ENCODE results near the gene SLC25A47.
"Not testable (repeated sequence)": the region's sequence is repeated elsewhere in the genome, so short reads cannot be mapped to it uniquely, and the experiment has no call there.

SLC25A47 gene

GRCh38 chr14:100328495-100329163 lies 5.5 kb downstream of the SLC25A47 start:
- no peak for DNase-seq

GRCh38 chr14:100329233-100330006 lies 6.3 kb downstream of the SLC25A47 start:
- DNase-seq = no peak

- no peak for DNase-seq
These were observed 6.8 kb downstream of the SLC25A47 start for GRCh38 chr14:100330007-100330344.

- DNase-seq = no peak
These were observed 7.3 kb downstream of the SLC25A47 start for GRCh38 chr14:100330388-100330931.

GRCh38 chr14:100332071-100332639 lies 9.0 kb downstream of the SLC25A47 start:
- no peak for DNase-seq

- no peak for DNase-seq
These were observed 9.7 kb downstream of the SLC25A47 start for GRCh38 chr14:100332797-100333196.

- no peak for DNase-seq
These were observed 10.2 kb downstream of the SLC25A47 start for GRCh38 chr14:100333311-100333710.

- DNase-seq = no peak
These were observed 10.7 kb downstream of the SLC25A47 start for GRCh38 chr14:100333827-100334226.

GRCh38 chr14:100334904-100335303 lies 11.8 kb downstream of the SLC25A47 start:
- no peak for DNase-seq

- DNase-seq = no peak
These were observed 13.7 kb downstream of the SLC25A47 start for GRCh38 chr14:100336618-100337530.

GRCh38 chr14:100339766-100340422 lies 16.8 kb downstream of the SLC25A47 start:
- DNase-seq = no peak

- no peak for DNase-seq
These were observed 17.3 kb downstream of the SLC25A47 start for GRCh38 chr14:100340423-100340813.

GRCh38 chr14:100341301-100342031 lies 18.3 kb downstream of the SLC25A47 start:
- no peak for DNase-seq

- no peak for DNase-seq
These were observed 19.1 kb downstream of the SLC25A47 start for GRCh38 chr14:100342195-100342594.

GRCh38 chr14:100342826-100343225 lies 19.7 kb downstream of the SLC25A47 start:
- DNase-seq = not testable (repeated sequence)

- DNase-seq = not testable (repeated sequence)
These were observed 21.5 kb downstream of the SLC25A47 start for GRCh38 chr14:100344657-100345056.

GRCh38 chr14:100345711-100346110 lies 22.6 kb downstream of the SLC25A47 start:
- DNase-seq = no peak

- no peak for DNase-seq
These were observed 23.4 kb downstream of the SLC25A47 start for GRCh38 chr14:100346306-100347091.

- no peak for DNase-seq
These were observed 25.2 kb downstream of the SLC25A47 start for GRCh38 chr14:100348253-100348729.
